NCI-H345 treated with DMSO at 0.1 percent for 48 hours (cell line): ENCODE measurements around the gene PFDN5.

Source experiments
- DNase-seq: peaks from one replicate; lab custom pipeline; 2025; ENCODE audit not compliant: unreplicated experiment; lab: John Stamatoyannopoulos, UW

PFDN5 gene

GRCh38 chr12:53295070-53295890, at the start of gene PFDN5:
TSS of gene PFDN5 (plus strand) at chr12:53295542. CDS start at chr12:53295568, 26 bp downstream.
- DNase-seq, result peak; percentile 90

- DNase-seq, result peak; percentile 35
Observed at GRCh38 chr12:53251477-53252348, 43.6 kb upstream of the PFDN5 start.

DNA sequence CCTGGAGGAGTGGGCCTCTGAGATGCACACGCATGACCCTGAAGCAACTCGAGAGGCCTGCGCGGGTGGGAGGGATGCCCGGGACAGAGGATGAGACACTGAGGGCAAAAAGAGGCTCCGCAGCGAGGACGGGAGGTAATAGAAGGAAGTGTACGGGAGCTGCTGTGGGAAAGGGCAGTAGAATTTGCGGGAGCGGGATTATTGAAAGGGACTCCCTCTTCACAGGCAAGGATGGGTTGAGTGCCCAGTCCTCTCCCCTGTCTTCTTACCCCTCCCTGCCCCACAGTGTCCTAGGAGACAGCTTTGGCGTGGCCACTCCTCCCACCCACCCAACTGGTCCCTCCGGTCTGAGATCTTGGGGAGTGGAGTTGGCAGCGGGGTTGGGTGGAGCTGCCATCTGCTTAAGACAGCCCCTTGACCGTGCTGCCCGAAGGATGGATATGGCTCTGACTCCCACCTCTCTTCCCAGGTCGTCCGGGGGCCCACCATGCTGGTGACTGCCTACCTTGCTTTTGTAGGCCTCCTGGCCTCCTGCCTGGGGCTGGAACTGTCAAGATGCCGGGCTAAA, 42.9 kb upstream of the PFDN5 start:
- no peak for DNase-seq

DNA sequence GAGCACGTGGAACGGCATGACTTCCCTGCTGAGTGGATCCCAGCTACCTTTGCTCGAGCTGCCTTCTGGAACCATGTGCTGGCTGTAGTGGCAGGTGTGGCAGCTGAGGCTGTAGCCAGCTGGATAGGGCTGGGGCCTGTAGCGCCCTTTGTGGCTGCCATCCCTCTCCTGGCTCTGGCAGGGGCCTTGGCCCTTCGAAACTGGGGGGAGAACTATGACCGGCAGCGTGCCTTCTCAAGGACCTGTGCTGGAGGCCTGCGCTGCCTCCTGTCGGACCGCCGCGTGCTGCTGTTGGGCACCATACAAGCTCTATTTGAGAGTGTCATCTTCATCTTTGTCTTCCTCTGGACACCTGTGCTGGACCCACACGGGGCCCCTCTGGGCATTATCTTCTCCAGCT, 42.0 kb upstream of the PFDN5 start:
- no peak for DNase-seq

- DNase-seq, result no peak
Observed at GRCh38 chr12:53254816-53255545, 40.4 kb upstream of the PFDN5 start.

DNA sequence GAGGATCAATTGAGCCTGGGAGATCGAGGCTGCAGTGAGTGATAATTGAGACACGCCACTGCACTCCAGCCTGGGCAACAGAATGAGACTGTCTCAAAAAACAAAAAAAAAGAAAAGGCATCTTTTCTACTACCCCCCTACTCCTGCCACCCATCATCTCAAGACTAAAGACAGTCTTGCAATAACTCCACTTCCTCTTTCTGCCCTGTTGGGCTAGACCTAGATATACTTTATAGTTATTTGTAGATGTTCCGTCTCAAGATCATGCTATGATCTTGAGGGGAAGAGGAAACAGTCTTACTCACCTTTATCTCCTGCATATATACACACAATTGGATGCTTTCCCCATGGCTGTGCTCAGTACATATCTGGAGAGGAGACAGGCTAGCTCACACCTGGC, 39.3 kb upstream of the PFDN5 start:
- no peak for DNase-seq

DNA sequence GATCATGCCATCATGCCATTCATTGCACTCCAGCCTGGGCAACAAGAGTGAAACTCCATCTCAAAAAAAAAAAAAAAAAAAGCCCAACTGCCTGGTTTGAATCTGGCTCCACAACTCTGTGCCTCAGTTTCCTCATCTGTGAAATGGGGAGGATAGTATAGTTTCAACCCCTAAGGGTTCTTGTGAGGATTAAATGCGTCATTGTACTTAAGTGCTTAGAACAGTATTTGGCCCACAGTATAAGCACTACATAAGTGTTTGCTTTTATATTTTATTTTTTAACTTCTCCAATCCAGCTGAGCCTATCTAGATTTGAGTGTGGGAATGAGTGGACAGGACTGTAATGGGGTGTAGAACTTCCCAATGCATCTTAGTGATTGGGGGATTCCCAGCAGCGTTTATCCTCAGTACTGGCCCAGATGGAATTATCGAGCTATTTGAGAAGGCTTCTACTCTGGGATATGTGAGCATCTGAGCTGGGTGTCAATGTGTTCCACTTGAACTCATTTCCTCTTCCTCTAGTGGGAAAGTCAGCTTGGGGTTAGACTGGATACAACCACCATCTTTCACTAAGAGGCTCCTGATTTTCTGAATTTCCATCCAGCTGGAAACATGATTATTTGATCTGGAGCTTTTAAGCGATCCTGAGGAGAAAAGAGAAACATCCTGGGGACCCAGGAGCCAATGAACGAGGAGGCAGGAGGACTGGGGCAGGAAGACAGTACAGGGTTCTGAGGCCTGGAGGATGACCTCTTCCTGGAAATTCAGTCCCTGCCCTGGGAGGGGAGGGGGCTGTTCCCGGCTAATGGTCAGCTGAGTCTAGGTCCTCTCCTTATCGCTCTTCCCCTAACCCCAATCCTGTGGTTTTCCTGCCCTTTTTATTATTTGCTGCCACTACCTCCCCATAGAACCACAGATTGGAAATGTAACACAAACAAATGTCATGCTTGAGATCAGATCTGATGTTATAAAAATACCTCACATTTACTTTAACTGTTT, 36.5 kb upstream of the PFDN5 start:
- no peak for DNase-seq

DNA sequence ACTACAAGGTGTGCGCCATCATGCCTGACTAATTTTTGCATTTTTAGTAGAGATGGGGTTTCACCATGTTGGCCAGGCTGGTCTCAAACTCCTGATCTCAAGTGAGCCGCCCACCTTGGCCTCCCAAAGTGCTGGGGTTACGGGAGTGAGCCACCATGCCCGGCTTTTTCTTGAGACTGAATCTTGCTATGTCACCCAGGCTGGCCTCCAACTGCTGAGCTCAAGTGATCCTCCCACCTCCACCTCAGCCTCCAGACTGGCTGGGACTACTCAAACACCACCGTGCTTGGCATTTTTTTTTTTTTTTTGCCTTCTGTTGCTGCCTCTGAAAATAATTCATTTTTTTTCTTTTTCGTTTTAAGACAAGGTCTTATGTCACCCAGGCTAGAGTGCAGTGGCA, 35.5 kb upstream of the PFDN5 start:
- DNase-seq, result no peak

- no peak for DNase-seq
Observed at GRCh38 chr12:53265783-53266182, 29.6 kb upstream of the PFDN5 start.

GRCh38 chr12:53267306-53267998, 27.9 kb upstream of the PFDN5 start:
- no peak for DNase-seq

DNA sequence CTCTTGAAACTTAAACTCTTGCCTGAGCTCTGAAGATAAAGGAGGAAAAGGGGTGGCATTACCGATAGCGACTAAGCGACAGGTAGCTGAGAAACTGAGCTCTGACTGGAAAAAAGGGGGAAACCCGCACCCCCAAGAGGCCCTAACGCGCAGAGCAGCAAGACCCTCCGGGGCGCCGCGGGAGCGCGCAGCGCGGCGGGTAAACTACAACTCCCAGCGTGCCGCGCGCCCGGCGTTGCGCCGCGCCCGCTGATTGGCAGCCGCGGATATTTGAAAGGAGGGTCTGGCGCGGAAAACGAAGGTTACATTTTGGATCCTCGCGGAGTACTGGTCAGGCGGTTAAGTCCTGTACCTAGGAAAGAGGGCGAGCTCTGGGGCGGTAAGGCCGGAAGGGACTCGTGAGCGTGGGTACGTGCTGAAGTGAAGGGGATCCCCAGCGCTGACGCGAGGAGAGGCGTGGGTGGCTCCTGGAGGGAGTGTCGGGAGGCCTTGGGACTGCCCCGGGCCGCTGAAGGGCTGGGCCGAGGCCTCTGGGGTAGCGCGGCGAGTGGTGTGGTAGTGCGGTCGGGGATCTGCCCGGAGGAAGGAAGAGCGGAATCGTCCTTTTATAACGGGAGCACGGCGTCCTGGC, 27.2 kb upstream of the PFDN5 start, which contains the start of gene ESPL1:
Gene ESPL1 (plus strand): TSS at position 301 of the 631 bp plus-strand sequence. CDS start 468 bp downstream, outside the sequence.
- DNase-seq, result peak; percentile 51

- no peak for DNase-seq
Observed at GRCh38 chr12:53268630-53269562, 26.4 kb upstream of the PFDN5 start.

GRCh38 chr12:53274445-53274844, 20.9 kb upstream of the PFDN5 start:
- no peak for DNase-seq

GRCh38 chr12:53276511-53276910, 18.8 kb upstream of the PFDN5 start:
- DNase-seq, result no peak

GRCh38 chr12:53277981-53278380, 17.4 kb upstream of the PFDN5 start:
- no peak for DNase-seq

- no peak for DNase-seq
Observed at GRCh38 chr12:53279283-53279869, 16.0 kb upstream of the PFDN5 start.

GRCh38 chr12:53279888-53280498, 15.3 kb upstream of the PFDN5 start:
- DNase-seq, result no peak
